NCI-H128 (cell line): Measurements from ENCODE around the gene RAD17.
"Not testable (repeated sequence)": the region's sequence is repeated elsewhere in the genome, so short reads cannot be mapped to it uniquely, and the experiment has no call there.

Experiments
- DNase-seq: peaks from one replicate; lab custom pipeline; 2025; ENCODE audit not compliant: unreplicated experiment; lab: John Stamatoyannopoulos, UW

RAD17 gene

DNA sequence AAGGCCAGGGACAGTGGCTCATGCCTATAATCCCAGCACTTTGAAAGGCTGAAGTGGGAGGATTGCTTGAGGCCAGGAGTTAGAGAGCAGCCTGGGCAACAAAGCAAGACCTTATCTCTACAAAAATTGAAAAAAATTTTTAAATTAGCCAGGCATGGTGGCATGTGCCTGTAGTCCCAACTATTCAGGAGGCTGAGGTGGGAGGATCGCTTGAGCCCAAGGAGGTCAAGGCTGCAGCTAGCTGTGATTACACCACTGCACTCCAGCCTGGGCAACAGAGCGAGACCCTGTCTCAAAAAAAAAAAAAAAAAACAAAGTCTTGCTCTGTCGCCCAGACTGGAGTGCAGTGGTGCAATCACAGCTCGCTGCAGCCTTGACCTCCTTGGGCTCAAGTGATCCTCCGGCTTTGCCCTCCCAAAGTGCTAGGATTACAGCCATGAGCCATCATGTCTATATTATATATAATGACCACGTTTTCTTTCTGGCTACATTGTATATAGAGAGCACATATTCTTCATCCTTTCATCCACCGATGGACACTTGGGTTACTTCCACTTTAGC, 85.9 kb downstream of the RAD17 start:
- DNase-seq = not testable (repeated sequence)

DNA sequence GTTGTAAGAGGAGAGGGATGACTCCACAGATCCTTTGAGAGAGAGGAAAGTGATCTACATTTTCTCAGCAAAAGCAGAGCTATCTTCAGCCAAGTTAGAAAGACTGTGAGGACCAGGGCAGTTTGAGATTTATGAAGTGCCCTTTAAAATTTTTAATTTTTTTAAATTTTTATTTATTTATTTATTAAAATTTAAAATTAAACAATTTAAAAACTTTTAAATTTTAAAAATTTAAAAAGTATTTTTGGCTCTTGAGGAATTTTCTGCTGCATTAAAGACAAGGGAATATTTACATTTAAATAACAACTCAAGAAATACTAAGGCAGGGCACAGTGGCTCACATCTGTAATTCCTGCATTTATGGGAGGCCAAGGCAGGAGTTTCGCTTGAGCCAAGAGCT, 92.6 kb downstream of the RAD17 start:
- DNase-seq = no peak
